ENCODE results near the gene TNFRSF19. TPM values are rescaled to one million over a fixed set of nuclear protein-coding genes. Genes with fewer than 3 reads are reported as not detected.

The TNFRSF19 gene
- total RNA-seq, 1 experiment from 2014 or later = 63.4 TPM

- CTCF ChIA-PET = no interaction called here
Measured at GRCh38 chr13:23618341-23618740, 48.1 kb downstream of the TNFRSF19 start.

GRCh38 chr13:23619068-23619855 is 49.0 kb downstream of the TNFRSF19 start:
- POLR2A ChIA-PET = no interaction called here
- intact Hi-C loops (cut with micrococcal nuclease; ENCODE audit: unreplicated experiment) = no loop called here

More at GRCh38 chr13:23618341-23618740, 48.1 kb downstream of the TNFRSF19 start:
- H3K36me3 Mint-ChIP-seq (ENCODE audit: insufficient read depth, unreplicated experiment) = peaks cover 82% of the 10 kb centered on the region
- peak in 1 of 2 experiments; percentile 59 for DNase-seq
- Histone ChIP-seq H3K27me3 (replicated peaks; ENCODE audit: control insufficient read depth, insufficient read depth, low read length) (no peaks in the 10 kb centered on the region), H3K36me3 (ENCODE audit: control insufficient read depth, insufficient read depth, low read length) (peaks cover 4% of the 10 kb centered on the region), H3K4me1 (peaks cover 35% of the 10 kb centered on the region), H3K4me3 (ENCODE audit: low read depth, low read length) (no peak overlapping the region), H3K9me3 (no peaks in the 10 kb centered on the region)
- POLR2A ChIA-PET = no interaction called here
- H3K4me3 Mint-ChIP-seq (ENCODE audit: unreplicated experiment) = no peak overlapping the region
- BruUV-seq (replicated peaks) = no TSS peak
- H3K27ac Mint-ChIP-seq (ENCODE audit: unreplicated experiment) = peak overlapping the region; percentile 75
- H3K4me1 Mint-ChIP-seq (ENCODE audit: low read depth, unreplicated experiment) = peaks cover 44% of the 10 kb centered on the region
- H3K27me3 Mint-ChIP-seq (ENCODE audit: insufficient read depth, unreplicated experiment) = no peaks in the 10 kb centered on the region
- no peak for TF ChIP-seq CTCF (IDR thresholded peaks at IDR 0.05; ENCODE audit: insufficient read depth in 1 of 2, low read depth in 1 of 2, low read length in 1 of 2, severe bottlenecking in 1 of 2, unreplicated experiment in 1 of 2)
- no peaks in the 10 kb centered on the region for H3K9me3 Mint-ChIP-seq (ENCODE audit: unreplicated experiment)
- intact Hi-C loops (cut with micrococcal nuclease; ENCODE audit: unreplicated experiment) = no loop called here

GRCh38 chr13:23620211-23620610 is 50.0 kb downstream of the TNFRSF19 start:
- peaks cover 35% of the 10 kb centered on the region for H3K4me1 ChIP-seq
- peaks cover 4% of the 10 kb centered on the region for H3K36me3 ChIP-seq (ENCODE audit: control insufficient read depth, insufficient read depth, low read length)
- TF ChIP-seq CTCF (IDR thresholded peaks at IDR 0.05; ENCODE audit: insufficient read depth in 1 of 2, low read depth in 1 of 2, low read length in 1 of 2, severe bottlenecking in 1 of 2, unreplicated experiment in 1 of 2) = no peak
- H3K27me3 ChIP-seq (replicated peaks; ENCODE audit: control insufficient read depth, insufficient read depth, low read length) = no peaks in the 10 kb centered on the region
- intact Hi-C loops (cut with micrococcal nuclease; ENCODE audit: unreplicated experiment) = no loop called here
- no peaks in the 10 kb centered on the region for H3K27me3 Mint-ChIP-seq (ENCODE audit: insufficient read depth, unreplicated experiment)
- H3K4me3 ChIP-seq (ENCODE audit: low read depth, low read length) = no peak overlapping the region
- H3K9me3 Mint-ChIP-seq (ENCODE audit: unreplicated experiment) = no peaks in the 10 kb centered on the region
- peak overlapping the region; percentile 84 for H3K27ac Mint-ChIP-seq (ENCODE audit: unreplicated experiment)
- no TSS peak for BruUV-seq (replicated peaks)
- ChIA-PET CTCF (interaction anchor here (2.5 kb wide), 1 partner anchor 10 kb away, joined by 20 read pairs; no protein-coding TSS in a partner anchor), POLR2A (interaction anchor here (0.9 kb wide), 1 partner anchor 10 kb away, joined by 3 read pairs; no protein-coding TSS in a partner anchor)
- DNase-seq = no peak
- H3K9me3 ChIP-seq = no peaks in the 10 kb centered on the region
- H3K4me3 Mint-ChIP-seq (ENCODE audit: unreplicated experiment) = no peak overlapping the region
- peaks cover 44% of the 10 kb centered on the region for H3K4me1 Mint-ChIP-seq (ENCODE audit: low read depth, unreplicated experiment)
- H3K36me3 Mint-ChIP-seq (ENCODE audit: insufficient read depth, unreplicated experiment) = peaks cover 83% of the 10 kb centered on the region

More at GRCh38 chr13:23619068-23619855, 49.0 kb downstream of the TNFRSF19 start:
- H3K4me1 Mint-ChIP-seq (ENCODE audit: low read depth, unreplicated experiment) = peaks cover 44% of the 10 kb centered on the region
- H3K9me3 ChIP-seq = no peaks in the 10 kb centered on the region
- TF ChIP-seq CTCF (IDR thresholded peaks at IDR 0.05; ENCODE audit: insufficient read depth in 1 of 2, low read depth in 1 of 2, low read length in 1 of 2, severe bottlenecking in 1 of 2, unreplicated experiment in 1 of 2) = no peak
- peaks cover 4% of the 10 kb centered on the region for H3K36me3 ChIP-seq (ENCODE audit: control insufficient read depth, insufficient read depth, low read length)
- H3K4me3 ChIP-seq (ENCODE audit: low read depth, low read length) = no peak overlapping the region
- no TSS peak for BruUV-seq (replicated peaks)
- peak overlapping the region; percentile 75 for H3K27ac Mint-ChIP-seq (ENCODE audit: unreplicated experiment)
- H3K27me3 ChIP-seq (replicated peaks; ENCODE audit: control insufficient read depth, insufficient read depth, low read length) = no peaks in the 10 kb centered on the region
- CTCF ChIA-PET = no interaction called here
- no peak overlapping the region for H3K4me3 Mint-ChIP-seq (ENCODE audit: unreplicated experiment)
- no peak for DNase-seq
- no peaks in the 10 kb centered on the region for H3K9me3 Mint-ChIP-seq (ENCODE audit: unreplicated experiment)
- peaks cover 80% of the 10 kb centered on the region for H3K36me3 Mint-ChIP-seq (ENCODE audit: insufficient read depth, unreplicated experiment)
- H3K4me1 ChIP-seq = peaks cover 35% of the 10 kb centered on the region
- H3K27me3 Mint-ChIP-seq (ENCODE audit: insufficient read depth, unreplicated experiment) = no peaks in the 10 kb centered on the region
